ENCODE measurements around the gene NSUN3.
"Not testable (repeated sequence)": the region's sequence is repeated elsewhere in the genome, so short reads cannot be mapped to it uniquely, and the experiment has no call there.

The NSUN3 gene

GRCh38 chr3:94069194-94069813 is 6.4 kb downstream of the NSUN3 start:
- DNase-seq: no peak

- DNase-seq: no peak
These were observed 7.6 kb downstream of the NSUN3 start for GRCh38 chr3:94070341-94070911.

- DNase-seq: no peak
These were observed 8.9 kb downstream of the NSUN3 start for GRCh38 chr3:94071713-94072284.

- no peak for DNase-seq
These were observed 13.2 kb downstream of the NSUN3 start for GRCh38 chr3:94076055-94076454.

- not testable (repeated sequence) for DNase-seq
These were observed 17.7 kb downstream of the NSUN3 start for GRCh38 chr3:94080552-94080951.

GRCh38 chr3:94081884-94082283 is 19.0 kb downstream of the NSUN3 start:
- DNase-seq: no peak

GRCh38 chr3:94082391-94082937 is 19.6 kb downstream of the NSUN3 start:
- no peak for DNase-seq

GRCh38 chr3:94083261-94083660 is 20.4 kb downstream of the NSUN3 start:
- DNase-seq: no peak

- no peak for DNase-seq
These were observed 26.3 kb downstream of the NSUN3 start for GRCh38 chr3:94089126-94089525.

GRCh38 chr3:94092086-94092485 is 29.2 kb downstream of the NSUN3 start:
- DNase-seq: no peak

GRCh38 chr3:94093151-94093550 is 30.3 kb downstream of the NSUN3 start:
- no peak for DNase-seq

- DNase-seq: no peak
These were observed 32.2 kb downstream of the NSUN3 start for GRCh38 chr3:94095111-94095510.

GRCh38 chr3:94098452-94098851 is 35.6 kb downstream of the NSUN3 start:
- no peak for DNase-seq

- no peak for DNase-seq
These were observed 36.5 kb downstream of the NSUN3 start for GRCh38 chr3:94099311-94099710.

- no peak for DNase-seq
These were observed 39.0 kb downstream of the NSUN3 start for GRCh38 chr3:94101860-94102259.

- no peak for DNase-seq
These were observed 43.4 kb downstream of the NSUN3 start for GRCh38 chr3:94106268-94106667.

GRCh38 chr3:94110232-94110631 is 47.4 kb downstream of the NSUN3 start:
- not testable (repeated sequence) for DNase-seq

- no peak for DNase-seq
These were observed 48.0 kb downstream of the NSUN3 start for GRCh38 chr3:94110854-94111253.

GRCh38 chr3:94114666-94115065 is 51.8 kb downstream of the NSUN3 start:
- DNase-seq: no peak

- DNase-seq: no peak
These were observed 52.6 kb downstream of the NSUN3 start for GRCh38 chr3:94115482-94115881.

GRCh38 chr3:94117729-94118128 is 54.9 kb downstream of the NSUN3 start:
- no peak for DNase-seq

- no peak for DNase-seq
These were observed 55.5 kb downstream of the NSUN3 start for GRCh38 chr3:94118390-94118789.

GRCh38 chr3:94121161-94121560 is 58.3 kb downstream of the NSUN3 start:
- no peak for DNase-seq

GRCh38 chr3:94127115-94127514 is 64.3 kb downstream of the NSUN3 start:
- no peak for DNase-seq

Measured in SHP77 (cell line).